OCI-LY3 (cell line): ENCODE data around the gene WWOX.

Experiments
- H2AFZ ChIP-seq: fragments of 200-600, 300-600 bp; shearing (Covaris generic); 2 replicates; pipeline ENCODE4 v1.6.0; 2014; ENCODE audit warnings: antibody characterized with exemption, low read depth, low read length
- H3K27ac ChIP-seq: fragments of 200-600, 300-600 bp; sonication (generic); 2 replicates; pipeline ENCODE4 v1.5.1; 2014; ENCODE audit warnings: mild to moderate bottlenecking, low read length, moderate library complexity, mixed read lengths
- H3K27me3 ChIP-seq: fragments of 200-600, 300-600 bp; sonication (generic); 2 replicates; pipeline ENCODE4 v1.6.1; 2014; ENCODE audit warnings: low read depth, low read length, mixed read lengths
- H3K36me3 ChIP-seq: fragments of 200-600, 300-600 bp; sonication (generic); replicated peaks from 2 replicates; pipeline ENCODE3; 2014; ENCODE audit warnings: low read depth, low read length, mixed read lengths
- H3K4me1 ChIP-seq: fragments of 300-600, 200-600 bp; sonication (generic); 2 replicates; pipeline ENCODE4 v1.6.1; 2014; ENCODE audit warnings: low read length, mixed read lengths
- H3K4me2 ChIP-seq: fragments of 200-600, 300-600 bp; sonication (generic); 2 replicates; pipeline ENCODE4 v1.6.1; 2014; ENCODE audit warnings: low read length, mixed read lengths
- H3K4me3 ChIP-seq: fragments of 300-600, 200-600 bp; sonication (generic); 2 replicates; pipeline ENCODE4 v1.5.1; 2014; ENCODE audit warnings: antibody characterized with exemption, mild to moderate bottlenecking, low read length, moderate library complexity
- H3K79me2 ChIP-seq: fragments of 300-600, 200-600 bp; shearing (Covaris generic); 2 replicates; pipeline ENCODE4 v1.6.1; 2014; ENCODE audit warnings: mild to moderate bottlenecking, low read length, mixed read lengths
- H3K9ac ChIP-seq: fragments of 300-600, 200-600 bp; shearing (Covaris generic); 2 replicates; pipeline ENCODE4 v1.6.0; 2014; ENCODE audit warnings: mild to moderate bottlenecking, low read length, moderate library complexity
- H3K9me3 ChIP-seq: fragments of 200-600, 300-600 bp; shearing (Covaris generic); 2 replicates; pipeline ENCODE4 v1.6.1; 2014; ENCODE audit warnings: low read length, mixed read lengths; ENCODE audit not compliant: insufficient read depth
- H4K20me1 ChIP-seq: fragments of 200-600, 300-600 bp; sonication (generic); 2 replicates; pipeline ENCODE4 v1.6.1; 2016; ENCODE audit warnings: low read length, mixed read lengths; ENCODE audit not compliant: insufficient read depth
- CTCF ChIP-seq: fragments of 200-600, 300-600 bp; sonication (generic); IDR thresholded peaks from 2 replicates; pipeline ENCODE4 v1.5.1; 2014; ENCODE audit warnings: antibody characterized with exemption, low read length, low read depth
- EZH2phosphoT487 ChIP-seq: fragments of 200-600 bp; shearing (Covaris generic); IDR thresholded peaks from 2 replicates; pipeline ENCODE4 v1.6.1; 2018; ENCODE audit warnings: antibody characterized with exemption, mixed run types, low read depth

Gene WWOX

GRCh38 chr16:78113258-78113657, 13.8 kb downstream of the WWOX start:
- H3K9me3 ChIP-seq = no peaks in the 10 kb centered on the region
- H3K79me2 ChIP-seq = no peaks in the 10 kb centered on the region
- no peaks in the 10 kb centered on the region for H3K4me1 ChIP-seq
- no peaks in the 10 kb centered on the region for H3K27me3 ChIP-seq
- no peak overlapping the region for H3K4me2 ChIP-seq
- H3K9ac ChIP-seq = no peak overlapping the region
- no peak overlapping the region for H3K27ac ChIP-seq
- H4K20me1 ChIP-seq = no peaks in the 10 kb centered on the region
- no peak overlapping the region for H3K4me3 ChIP-seq
- no peak overlapping the region for H2AFZ ChIP-seq
- peaks cover 12% of the 10 kb centered on the region for H3K36me3 ChIP-seq
- TF ChIP-seq CTCF = no peak
- TF ChIP-seq EZH2phosphoT487 = no peak

GRCh38 chr16:78115659-78116058, 16.2 kb downstream of the WWOX start:
- Histone ChIP-seq H3K4me2 (no peak overlapping the region), H3K4me1 (no peaks in the 10 kb centered on the region), H3K36me3 (peaks cover 12% of the 10 kb centered on the region), H3K4me3 (no peak overlapping the region), H3K27ac (no peak overlapping the region), H3K9me3 (no peaks in the 10 kb centered on the region), H3K79me2 (no peaks in the 10 kb centered on the region), H4K20me1 (no peaks in the 10 kb centered on the region), H3K9ac (no peak overlapping the region), H3K27me3 (no peaks in the 10 kb centered on the region), H2AFZ (no peak overlapping the region)
- TF ChIP-seq EZH2phosphoT487 (no peak), CTCF (no peak)

GRCh38 chr16:78116946-78117345, 17.5 kb downstream of the WWOX start:
- H4K20me1 ChIP-seq = no peaks in the 10 kb centered on the region
- TF ChIP-seq EZH2phosphoT487 (no peak), CTCF (no peak)
- no peaks in the 10 kb centered on the region for H3K79me2 ChIP-seq
- peaks cover 12% of the 10 kb centered on the region for H3K36me3 ChIP-seq
- H3K4me2 ChIP-seq = no peak overlapping the region
- no peak overlapping the region for H3K27ac ChIP-seq
- H3K4me1 ChIP-seq = no peaks in the 10 kb centered on the region
- no peak overlapping the region for H3K9ac ChIP-seq
- H3K4me3 ChIP-seq = no peak overlapping the region
- H3K9me3 ChIP-seq = no peaks in the 10 kb centered on the region
- no peaks in the 10 kb centered on the region for H3K27me3 ChIP-seq
- H2AFZ ChIP-seq = no peak overlapping the region

GRCh38 chr16:78117391-78117790, 17.9 kb downstream of the WWOX start:
- Histone ChIP-seq H3K27me3 (no peaks in the 10 kb centered on the region), H4K20me1 (no peaks in the 10 kb centered on the region), H3K9me3 (no peaks in the 10 kb centered on the region), H3K4me3 (no peak overlapping the region), H3K79me2 (no peaks in the 10 kb centered on the region), H3K9ac (no peak overlapping the region), H3K4me1 (no peaks in the 10 kb centered on the region), H3K27ac (no peak overlapping the region), H3K4me2 (no peak overlapping the region), H2AFZ (no peak overlapping the region), H3K36me3 (peaks cover 12% of the 10 kb centered on the region)
- TF ChIP-seq CTCF (no peak), EZH2phosphoT487 (no peak)
